Mucosa of rectum (tissue), 2 donors: ENCODE measurements around the gene SPAG6.

Experiments used
- H3K27ac ChIP-seq, 2 donors: one replicate each; pipeline ENCODE4 v1.7.0; 2013; ENCODE audit warnings: inconsistent platforms in 2 of 2, low read depth in 2 of 2, low read length in 2 of 2
- H3K27me3 ChIP-seq, 2 donors: one replicate each; pipeline ENCODE4 v1.7.0; 2013; ENCODE audit warnings: low read length in 2 of 2; ENCODE audit not compliant: control insufficient read depth in 2 of 2, insufficient read depth in 2 of 2
- H3K36me3 ChIP-seq, 2 donors: one replicate each; pipeline ENCODE4 v1.7.0; 2013; ENCODE audit warnings: low read length in 2 of 2; ENCODE audit not compliant: control insufficient read depth in 2 of 2, insufficient read depth in 2 of 2
- H3K4me1 ChIP-seq, 2 donors: one replicate each; pipeline ENCODE4 v1.7.0; 2013; ENCODE audit warnings: low read length in 2 of 2, mild to moderate bottlenecking in 1 of 2; ENCODE audit not compliant: control insufficient read depth in 2 of 2, insufficient read depth in 2 of 2
- H3K4me3 ChIP-seq, 2 donors: one replicate each; pipeline ENCODE4 v1.7.0; 2013; ENCODE audit warnings: low read length in 2 of 2
- H3K9ac ChIP-seq, 2 donors: one replicate each; pipeline ENCODE4 v1.7.0; 2013; ENCODE audit warnings: low read length in 2 of 2, low read depth in 1 of 2, mild to moderate bottlenecking in 1 of 2
- H3K9me3 ChIP-seq, 2 donors: one replicate each; pipeline ENCODE4 v1.7.0; 2013; ENCODE audit warnings: low read length in 2 of 2; ENCODE audit not compliant: control insufficient read depth in 2 of 2
- donor health status: healthy.
- donor health status: Normal muscosa, but diverticular disease.

Gene SPAG6

GRCh38 chr10:22315455-22316285, 29.6 kb upstream of the SPAG6 start:
- Histone ChIP-seq H3K4me1 (peaks cover 5% of the 10 kb centered on the region in 2 donors), H3K36me3 (no peaks in the 10 kb centered on the region), H3K27me3 (no peaks in the 10 kb centered on the region), H3K9me3 (no peaks in the 10 kb centered on the region), H3K9ac (peak overlapping the region; percentile 87 to 95), H3K4me3 (peak overlapping the region; percentile 75 to 87), H3K27ac (peak overlapping the region; percentile 86 to 90)

- Histone ChIP-seq H3K4me1 (peaks cover 5% of the 10 kb centered on the region in 2 donors), H3K27me3 (no peaks in the 10 kb centered on the region), H3K4me3 (peak within 1 kb of the TSS; percentile 75 to 87)
These were observed 28.8 kb upstream of the SPAG6 start, which contains the start of gene COMMD3 for GRCh38 chr10:22316286-22317075. Gene COMMD3 (plus strand): TSS chr10:22316388. CDS start chr10:22316418, 30 bp downstream.

GRCh38 chr10:22317076-22317370, 28.3 kb upstream of the SPAG6 start:
- Histone ChIP-seq H3K27ac (peak overlapping the region; percentile 86 to 90), H3K36me3 (no peaks in the 10 kb centered on the region), H3K4me3 (peak overlapping the region; percentile 75 to 87), H3K9me3 (no peaks in the 10 kb centered on the region), H3K9ac (peak overlapping the region; percentile 68 to 95), H3K4me1 (peaks cover 5% of the 10 kb centered on the region in 2 donors), H3K27me3 (peaks cover under 1% of the 10 kb centered on the region in 2 donors)

More at GRCh38 chr10:22316286-22317075, 28.8 kb upstream of the SPAG6 start, which contains the start of gene COMMD3:
- peak within 1 kb of the TSS; percentile 86 to 90 for H3K27ac ChIP-seq
- H3K36me3 ChIP-seq, result no peaks in the 10 kb centered on the region
- peak within 1 kb of the TSS; percentile 87 to 95 for H3K9ac ChIP-seq
- no peaks in the 10 kb centered on the region for H3K9me3 ChIP-seq

- Histone ChIP-seq H3K4me3 (peak overlapping the region in 1 of 2 donors; percentile 87), H3K9ac (no peak overlapping the region), H3K9me3 (no peaks in the 10 kb centered on the region), H3K36me3 (no peaks in the 10 kb centered on the region), H3K27ac (no peak overlapping the region), H3K27me3 (peaks cover 9% of the 10 kb centered on the region in 2 donors), H3K4me1 (peaks cover 11 to 13% of the 10 kb centered on the region in 2 donors)
These were observed 27.3 kb upstream of the SPAG6 start for GRCh38 chr10:22317771-22318565.

GRCh38 chr10:22318772-22319171, 26.5 kb upstream of the SPAG6 start:
- Histone ChIP-seq H3K4me1 (peaks cover 14% of the 10 kb centered on the region in 2 donors), H3K9ac (no peak overlapping the region), H3K4me3 (no peak overlapping the region), H3K27ac (no peak overlapping the region), H3K27me3 (peaks cover 14 to 17% of the 10 kb centered on the region in 2 donors), H3K9me3 (no peaks in the 10 kb centered on the region), H3K36me3 (no peaks in the 10 kb centered on the region)

- H3K27me3 ChIP-seq, result peaks cover 16 to 25% of the 10 kb centered on the region in 2 donors
- peak overlapping the region in 1 of 2 donors; percentile 69 for H3K9ac ChIP-seq
- H3K9me3 ChIP-seq, result no peaks in the 10 kb centered on the region
- peak overlapping the region; percentile 72 to 75 for H3K27ac ChIP-seq
- H3K4me1 ChIP-seq, result peaks cover 14 to 20% of the 10 kb centered on the region in 2 donors
- H3K4me3 ChIP-seq, result peak overlapping the region; percentile 57 to 79
- no peaks in the 10 kb centered on the region for H3K36me3 ChIP-seq
These were observed 25.7 kb upstream of the SPAG6 start for GRCh38 chr10:22319547-22319979.

- Histone ChIP-seq H3K9ac (peak overlapping the region; percentile 69 to 71), H3K9me3 (no peaks in the 10 kb centered on the region), H3K36me3 (no peaks in the 10 kb centered on the region), H3K4me1 (peaks cover 18 to 25% of the 10 kb centered on the region in 2 donors), H3K4me3 (peak overlapping the region; percentile 57 to 79), H3K27ac (peak overlapping the region; percentile 72 to 75), H3K27me3 (peaks cover 16 to 28% of the 10 kb centered on the region in 2 donors)
These were observed 25.2 kb upstream of the SPAG6 start for GRCh38 chr10:22319980-22320558.

- Histone ChIP-seq H3K27ac (peak within 1 kb of the TSS; percentile 87), H3K27me3 (peaks cover 16 to 28% of the 10 kb centered on the region in 2 donors)
These were observed 24.6 kb upstream of the SPAG6 start, which contains the start of gene BMI1 for GRCh38 chr10:22320591-22321155. Gene BMI1 (plus strand): TSS chr10:22321099. CDS start chr10:22326450, 5,351 bp downstream.

More at GRCh38 chr10:22320591-22321155, 24.6 kb upstream of the SPAG6 start, which contains the start of gene BMI1:
- Histone ChIP-seq H3K9ac (peak within 1 kb of the TSS; percentile 73 to 87), H3K36me3 (no peaks in the 10 kb centered on the region), H3K4me1 (peaks cover 19 to 26% of the 10 kb centered on the region in 2 donors), H3K4me3 (peak within 1 kb of the TSS; percentile 80 to 86), H3K9me3 (no peaks in the 10 kb centered on the region)
